ENCODE results near the gene PRSS56.

- no peak for TF ChIP-seq CTCF (IDR thresholded peaks at IDR 0.05)
- TF ChIP-seq POLR2A (IDR thresholded peaks at IDR 0.05): no peak
These were observed 13.5 kb upstream of the PRSS56 start for GRCh38 chr2:232506709-232507108.
